Sigmoid colon (tissue), 7 donors: ENCODE results near the gene DTNBP1. TPM values are rescaled to one million over a fixed set of nuclear protein-coding genes. Genes with fewer than 3 reads are reported as not detected.

Source experiments
- DNase-seq: peaks from one replicate; pipeline ENCODE4 v3.0.0-alpha.2; 2019
- H3K27ac ChIP-seq, 4 donors: fragments of 200-600 bp; sonication (generic); one replicate each; pipeline ENCODE4 v1.5.1; 2016 to 2019; ENCODE audit warnings: mild to moderate bottlenecking in 1 of 4
- H3K27me3 ChIP-seq, 3 donors: fragments of 200-600 bp; sonication (generic); one replicate each; pipeline ENCODE4 v1.5.1; 2019; ENCODE audit warnings: mild to moderate bottlenecking in 1 of 3
- H3K36me3 ChIP-seq, 4 donors: fragments of 200-600 bp; sonication (generic); one replicate each; pipeline ENCODE4 v1.5.1; 2016 to 2019
- H3K4me1 ChIP-seq, 4 donors: fragments of 200-600 bp; sonication (generic); one replicate each; pipeline ENCODE4 v1.5.1; 2017 to 2019
- H3K4me3 ChIP-seq, 4 donors: fragments of 200-600 bp; sonication (generic); one replicate each; pipeline ENCODE4 v1.5.1; 2017 to 2019; ENCODE audit warnings: mild to moderate bottlenecking in 2 of 4, moderate library complexity in 1 of 4
- H3K9me3 ChIP-seq, 4 donors: fragments of 200-600 bp in 3 of 4; sonication (generic) in 3 of 4; one replicate each; pipeline versions ENCODE4 v1.5.1 to v1.6.1; 2013 to 2019
- EP300 ChIP-seq, 4 donors: sonication (generic); formaldehyde crosslinking; IDR thresholded peaks; one replicate each; pipeline ENCODE4 v1.6.1; 2017; ENCODE audit warnings: antibody characterized with exemption in 4 of 4
- POLR2A ChIP-seq, 2 donors: fragments of 450-650 bp; IDR thresholded peaks; one replicate each; pipeline ENCODE4 v1.6.1; 2016; ENCODE audit warnings: antibody characterized with exemption in 2 of 2, mild to moderate bottlenecking in 2 of 2, moderate library complexity in 2 of 2
- POLR2AphosphoS5 ChIP-seq, 4 donors: sonication (generic); formaldehyde crosslinking; IDR thresholded peaks; one replicate each; pipeline ENCODE4 v1.6.1; 2017; ENCODE audit warnings: antibody characterized with exemption in 4 of 4
- WGBS, 2 donors: extraction: QIAGEN DNeasy Blood & Tissue Kit; methylation state at CpG; one replicate each; pipeline ENCODE4 v1.1.7; 2013; 5-methylcytosine and 5-hydroxymethylcytosine counted together
- intact Hi-C: fragments of 100-400 bp; cut with DNase I; formaldehyde crosslinking; loops from one replicate; pipeline ENCODE4 v1.15.1; 2023
- polyA plus RNA-seq, 3 donors: library from polyadenylated mRNA; stranded (reverse); fragments of 200-250 nt; gene quantifications; one replicate each; pipeline ENCODE4 v1.2.3, GENCODE V29; 2013
- total RNA-seq, 4 donors: library from RNA; depleted of rRNA; stranded (reverse); fragments of >200 nt; gene quantifications; one replicate each; pipeline ENCODE4 v1.1.0, GENCODE V29; 2016
- TF ChIP-seq, protein P1 (sequence below), 4 experiments: fragments of 450-650 bp in 3 of 4; fragments of 200-600 bp in 1 of 4; IDR thresholded peaks; one replicate each; pipeline ENCODE4 v1.5.1; 2016 to 2019; ENCODE audit warnings: antibody characterized with exemption in 4 of 4, mild to moderate bottlenecking in 3 of 4, moderate library complexity in 2 of 4
- donor health status: healthy with polysubstance abuse.
- donor health status: Bipolar disorder and iron deficiency.
- donor health status: healthy.

Gene DTNBP1
- total and polyA plus RNA-seq, 7 donors = 12.8 to 25.8 (median 18.7) TPM

DNA sequence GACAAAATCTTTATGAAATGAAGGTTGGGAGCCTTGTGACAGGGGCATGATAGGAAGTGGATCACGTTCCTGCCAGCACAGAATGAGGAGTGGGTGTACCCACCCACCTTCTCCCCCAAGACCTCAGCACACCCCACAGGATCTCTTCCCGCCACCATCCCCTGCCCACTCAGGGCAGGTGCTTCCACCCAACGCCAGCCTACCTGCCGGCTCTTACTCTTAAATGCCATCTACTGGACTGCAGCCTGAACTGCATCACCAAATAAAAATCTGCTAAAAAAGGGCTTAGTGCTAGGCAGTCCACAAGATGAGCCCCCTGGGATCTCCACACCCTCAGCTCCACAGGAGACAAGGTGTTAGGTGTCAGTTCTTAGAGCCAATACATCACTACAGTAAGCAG, 20.6 kb downstream of the DTNBP1 start:
- 86 to 93% methylated on average over 4 of the region's 4 CpGs for WGBS, 2 donors
- DNase-seq = no peak
- no peaks in the 10 kb centered on the region for H3K4me1 ChIP-seq
- no peak overlapping the region for H3K4me3 ChIP-seq
- TF ChIP-seq POLR2A (IDR thresholded peaks at IDR 0.05) = no peak
- H3K9me3 ChIP-seq = peaks cover 0 to 18% (median 8%) of the 10 kb centered on the region in 4 donors
- H3K27ac ChIP-seq = no peak overlapping the region
- H3K36me3 ChIP-seq = peaks cover 0 to 11% (median 0%) of the 10 kb centered on the region in 4 donors
- intact Hi-C loops = no loop called here
- no peaks in the 10 kb centered on the region for H3K27me3 ChIP-seq

DNA sequence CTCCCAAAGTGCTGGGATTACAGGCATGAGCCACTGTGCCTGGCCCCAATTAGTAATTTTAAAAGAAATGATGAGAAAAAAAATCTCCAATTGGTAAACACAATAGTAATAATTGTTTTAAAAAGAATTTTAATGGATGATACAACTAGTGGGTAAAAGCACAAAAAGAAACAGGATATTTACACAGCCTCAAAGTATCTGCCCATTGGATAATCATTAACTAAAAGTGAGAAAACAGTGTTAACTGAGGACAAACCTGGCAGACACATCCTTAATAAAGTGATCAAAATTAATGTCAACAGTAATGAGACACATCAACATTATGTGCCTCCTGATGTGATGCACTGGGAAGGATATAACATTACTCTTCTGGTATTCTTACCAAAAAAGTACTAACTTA, 24.5 kb downstream of the DTNBP1 start:
- TF ChIP-seq EP300 (IDR thresholded peaks at IDR 0.05) (no peak), POLR2AphosphoS5 (IDR thresholded peaks at IDR 0.05) (no peak), POLR2A (IDR thresholded peaks at IDR 0.05) (no peak)
- TF ChIP-seq, protein P1, sequence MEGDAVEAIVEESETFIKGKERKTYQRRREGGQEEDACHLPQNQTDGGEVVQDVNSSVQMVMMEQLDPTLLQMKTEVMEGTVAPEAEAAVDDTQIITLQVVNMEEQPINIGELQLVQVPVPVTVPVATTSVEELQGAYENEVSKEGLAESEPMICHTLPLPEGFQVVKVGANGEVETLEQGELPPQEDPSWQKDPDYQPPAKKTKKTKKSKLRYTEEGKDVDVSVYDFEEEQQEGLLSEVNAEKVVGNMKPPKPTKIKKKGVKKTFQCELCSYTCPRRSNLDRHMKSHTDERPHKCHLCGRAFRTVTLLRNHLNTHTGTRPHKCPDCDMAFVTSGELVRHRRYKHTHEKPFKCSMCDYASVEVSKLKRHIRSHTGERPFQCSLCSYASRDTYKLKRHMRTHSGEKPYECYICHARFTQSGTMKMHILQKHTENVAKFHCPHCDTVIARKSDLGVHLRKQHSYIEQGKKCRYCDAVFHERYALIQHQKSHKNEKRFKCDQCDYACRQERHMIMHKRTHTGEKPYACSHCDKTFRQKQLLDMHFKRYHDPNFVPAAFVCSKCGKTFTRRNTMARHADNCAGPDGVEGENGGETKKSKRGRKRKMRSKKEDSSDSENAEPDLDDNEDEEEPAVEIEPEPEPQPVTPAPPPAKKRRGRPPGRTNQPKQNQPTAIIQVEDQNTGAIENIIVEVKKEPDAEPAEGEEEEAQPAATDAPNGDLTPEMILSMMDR (IDR thresholded peaks at IDR 0.05) = no peak
- Histone ChIP-seq H3K4me3 (no peak overlapping the region), H3K27me3 (no peaks in the 10 kb centered on the region), H3K4me1 (no peaks in the 10 kb centered on the region), H3K27ac (no peak overlapping the region), H3K36me3 (peaks cover 0 to 23% (median under 1%) of the 10 kb centered on the region in 4 donors), H3K9me3 (peaks cover 0 to 13% (median 3%) of the 10 kb centered on the region in 4 donors)
- intact Hi-C loops = no loop called here
- no peak for DNase-seq

DNA sequence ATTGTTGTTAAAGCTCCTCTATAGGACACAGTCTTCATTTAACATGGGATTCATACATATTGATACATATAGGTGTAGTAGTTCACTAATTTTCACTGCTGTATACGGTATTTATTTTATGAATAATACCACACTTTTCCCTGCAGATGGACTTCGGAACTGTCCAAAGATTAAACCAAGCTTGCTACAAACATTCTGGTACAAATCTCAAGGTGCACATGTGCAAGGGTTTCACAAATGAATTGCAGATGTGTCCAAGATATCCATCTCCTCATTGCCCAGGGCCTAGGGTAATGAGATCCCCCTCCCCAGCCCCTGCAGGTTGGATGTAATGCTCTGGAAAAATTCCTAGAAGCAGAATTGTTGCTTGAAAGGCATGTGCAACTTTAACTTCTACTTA, 31.4 kb downstream of the DTNBP1 start:
- H3K9me3 ChIP-seq = no peaks in the 10 kb centered on the region
- peaks cover 0 to 8% (median 2%) of the 10 kb centered on the region in 4 donors for H3K36me3 ChIP-seq
- no peak overlapping the region for H3K4me3 ChIP-seq
- intact Hi-C loops = no loop called here
- H3K27me3 ChIP-seq = no peaks in the 10 kb centered on the region
- no peak for DNase-seq
- no peak overlapping the region for H3K27ac ChIP-seq
- WGBS, 2 donors = 37 to 79% methylated on average over 2 of the region's 2 CpGs
- TF ChIP-seq POLR2AphosphoS5 (IDR thresholded peaks at IDR 0.05) (no peak), POLR2A (IDR thresholded peaks at IDR 0.05) (no peak), EP300 (IDR thresholded peaks at IDR 0.05) (no peak)
- TF ChIP-seq, protein P1 (IDR thresholded peaks at IDR 0.05) = no peak
- H3K4me1 ChIP-seq = peaks cover 0 to 23% (median 6%) of the 10 kb centered on the region in 4 donors

DNA sequence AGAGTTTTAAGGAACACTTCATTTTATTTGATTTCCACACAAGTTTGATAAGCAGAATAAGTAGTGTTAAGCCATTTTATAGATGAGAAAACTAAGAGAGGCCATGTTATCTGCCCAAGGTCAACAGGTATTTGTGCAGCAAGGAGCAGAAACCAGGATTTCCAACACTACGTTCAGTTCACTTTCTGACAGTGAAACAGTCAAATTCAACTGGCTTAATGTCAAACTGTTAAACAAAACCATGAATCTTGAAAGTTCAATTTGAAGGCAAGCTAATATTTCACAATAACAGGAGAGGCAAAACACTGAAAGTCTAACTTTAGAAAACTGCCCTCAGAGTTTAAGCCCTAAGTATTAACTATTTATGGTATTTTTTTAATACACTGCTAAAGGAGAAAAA, 32.6 kb downstream of the DTNBP1 start:
- Histone ChIP-seq H3K36me3 (peaks cover 0 to 6% (median 4%) of the 10 kb centered on the region in 4 donors), H3K4me1 (peaks cover 0 to 23% (median 6%) of the 10 kb centered on the region in 4 donors), H3K9me3 (no peaks in the 10 kb centered on the region), H3K27me3 (no peaks in the 10 kb centered on the region), H3K27ac (no peak overlapping the region), H3K4me3 (no peak overlapping the region)
- no peak for DNase-seq
- 41 to 77% methylated on average over 1 of the region's 1 CpG for WGBS, 2 donors
- intact Hi-C loops = no loop called here
- TF ChIP-seq POLR2A (IDR thresholded peaks at IDR 0.05) (no peak), EP300 (IDR thresholded peaks at IDR 0.05) (no peak), POLR2AphosphoS5 (IDR thresholded peaks at IDR 0.05) (peak in 1 of 4 donors; percentile 14)
- TF ChIP-seq, protein P1 (IDR thresholded peaks at IDR 0.05) = no peak

DNA sequence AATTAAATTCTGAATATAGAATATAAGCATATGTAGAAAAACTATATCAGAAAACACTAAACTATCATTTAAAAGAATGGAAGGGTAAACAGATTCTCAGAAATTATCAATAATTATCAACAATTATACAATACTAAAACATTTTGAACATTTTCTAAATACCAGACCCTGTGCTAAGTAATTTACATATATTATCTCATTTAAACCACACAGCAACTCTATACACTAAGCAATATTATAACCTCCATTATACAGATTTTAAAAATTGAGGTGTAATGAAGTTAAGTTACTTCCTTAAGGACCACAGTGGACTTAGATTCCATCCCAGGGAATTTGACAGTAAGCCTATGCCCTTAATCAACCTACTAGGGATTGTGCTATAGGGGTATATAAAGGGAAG, 33.3 kb downstream of the DTNBP1 start:
- Histone ChIP-seq H3K27me3 (no peaks in the 10 kb centered on the region), H3K9me3 (no peaks in the 10 kb centered on the region), H3K36me3 (peaks cover 0 to 6% (median 4%) of the 10 kb centered on the region in 4 donors), H3K4me3 (no peak overlapping the region), H3K27ac (no peak overlapping the region), H3K4me1 (peaks cover 0 to 23% (median 6%) of the 10 kb centered on the region in 4 donors)
- intact Hi-C loops = loop anchor here (10.0 kb wide), 1 partner anchor 375 kb away; no protein-coding TSS in a partner anchor
- no peak for DNase-seq
- TF ChIP-seq POLR2AphosphoS5 (IDR thresholded peaks at IDR 0.05) = no peak
- no peak for TF ChIP-seq EP300 (IDR thresholded peaks at IDR 0.05)
- no peak for TF ChIP-seq POLR2A (IDR thresholded peaks at IDR 0.05)
- TF ChIP-seq, protein P1 (IDR thresholded peaks at IDR 0.05) = no peak
